T-cell (primary cell): ENCODE measurements around the gene PSEN1. TPM values are rescaled to one million over a fixed set of nuclear protein-coding genes. Genes with fewer than 3 reads are reported as not detected.
A peak's percentile ranks its signal among the peaks of the same experiment; 100 is the strongest.

Source experiments
- ATAC-seq, 4 experiments: fragments of 200-7000 bp in 3 of 4; fragments of 150-1000 bp in 1 of 4; cut with Tn5 transposase; replicated peaks in 1 of 4; 1 replicate in 3 of 4; 2 replicates in 1 of 4; pipeline ENCODE4 v1.10.0; 2021; ENCODE audit warnings: moderate library complexity in 3 of 4, mild to moderate bottlenecking in 2 of 4, moderate number of reproducible peaks in 1 of 4
- CTCF ChIA-PET, 2 donors: fragments of 300-600 bp; sonication (Branson Sonifier 250); formaldehyde crosslinking; loops; one replicate each; lab custom pipeline; 2022; ENCODE audit warnings: antibody characterized with exemption in 2 of 2; lab: Charles Lee
- POLR2A ChIA-PET, 2 donors: fragments of 300-600 bp; sonication (Branson Sonifier 250); formaldehyde crosslinking; loops; one replicate each; lab custom pipeline; 2022; ENCODE audit warnings: antibody characterized with exemption in 2 of 2; lab: Charles Lee
- DNase-seq, 35 experiments: peaks; one replicate each; pipeline versions ENCODE4 v3.0.0 to v3.0.0-alpha.2; 2013 to 2023
- H3K27ac ChIP-seq: one replicate; pipeline ENCODE4 v1.5.1; 2013; ENCODE audit warnings: low read length
- H3K27me3 ChIP-seq, 2 experiments: replicated peaks in 1 of 2; 1 replicate in 1 of 2; 2 replicates in 1 of 2; pipeline versions ENCODE4 v1.6.1 to v1.7.0; 2013; ENCODE audit warnings: low read length in 1 of 2, mixed read lengths in 1 of 2; ENCODE audit not compliant: control insufficient read depth in 2 of 2, insufficient read depth in 2 of 2; ENCODE audit errors: extremely low read depth in 1 of 2
- H3K36me3 ChIP-seq, 2 donors: 1 replicate in 1 of 2; 2 replicates in 1 of 2; pipeline versions ENCODE4 v1.6.1 to v1.7.0; 2013; ENCODE audit warnings: low read length in 1 of 2; ENCODE audit not compliant: control insufficient read depth in 2 of 2, insufficient read depth in 1 of 2; ENCODE audit errors: extremely low read depth in 1 of 2
- H3K4me1 ChIP-seq, 2 experiments: 1 replicate in 1 of 2; 2 replicates in 1 of 2; pipeline versions ENCODE4 v1.6.1 to v1.7.0; 2013; ENCODE audit warnings: low read length in 2 of 2, mixed read lengths in 1 of 2; ENCODE audit not compliant: insufficient read depth in 2 of 2, control insufficient read depth in 1 of 2; ENCODE audit errors: extremely low read depth in 1 of 2
- H3K4me3 ChIP-seq, 2 donors: 1 replicate in 1 of 2; 2 replicates in 1 of 2; pipeline versions ENCODE4 v1.5.1 to v1.7.0; 2013; ENCODE audit warnings: mild to moderate bottlenecking in 2 of 2, low read length in 1 of 2, moderate library complexity in 1 of 2; ENCODE audit not compliant: control insufficient read depth in 1 of 2; ENCODE audit errors: extremely low read depth in 1 of 2
- H3K9me3 ChIP-seq: 2 replicates; pipeline ENCODE4 v1.7.0; 2013
- H3K27ac Mint-ChIP-seq, 2 donors: one replicate each; pipeline ENCODE4 v1.8.0; 2020 to 2021; ENCODE audit warnings: mild to moderate bottlenecking in 2 of 2, mixed read lengths in 2 of 2
- H3K27me3 Mint-ChIP-seq, 2 donors: one replicate each; pipeline ENCODE4 v1.8.0; 2021 to 2022; ENCODE audit warnings: mixed read lengths in 2 of 2
- H3K36me3 Mint-ChIP-seq: one replicate; pipeline ENCODE4 v1.8.0; 2021; ENCODE audit warnings: mixed read lengths
- H3K4me1 Mint-ChIP-seq, 3 donors: one replicate each; pipeline ENCODE4 v1.8.0; 2020 to 2022; ENCODE audit warnings: mixed read lengths in 3 of 3, mild to moderate bottlenecking in 1 of 3
- H3K4me3 Mint-ChIP-seq, 3 donors: one replicate each; pipeline ENCODE4 v1.8.0; 2020 to 2022; ENCODE audit warnings: mild to moderate bottlenecking in 3 of 3, mixed read lengths in 3 of 3, moderate library complexity in 3 of 3
- H3K9me3 Mint-ChIP-seq, 3 donors: one replicate each; pipeline ENCODE4 v1.8.0; 2020 to 2022; ENCODE audit warnings: mixed read lengths in 3 of 3
- WGBS: methylation state at CpG from one replicate; pipeline ENCODE4 v1.1.5; 2013; ENCODE audit warnings: missing lambda C conversion rate; ENCODE audit not compliant: insufficient coverage; 5-methylcytosine and 5-hydroxymethylcytosine counted together
- total RNA-seq, 35 experiments: library from RNA in 6 of 35; stranded (reverse) in 6 of 35; fragments of 120-200 nt in 1 of 35; gene quantifications; one replicate each; pipeline versions ENCODE4 v1.2.1 to v1.2.4 and lab custom pipeline; 2013 to 2026

The PSEN1 gene
- total RNA-seq, 5 donors from 2014 or later (not counting 1 experiment from before 2014, with no cell fraction given): 31.7 to 49.2 (median 37.9) TPM

DNA sequence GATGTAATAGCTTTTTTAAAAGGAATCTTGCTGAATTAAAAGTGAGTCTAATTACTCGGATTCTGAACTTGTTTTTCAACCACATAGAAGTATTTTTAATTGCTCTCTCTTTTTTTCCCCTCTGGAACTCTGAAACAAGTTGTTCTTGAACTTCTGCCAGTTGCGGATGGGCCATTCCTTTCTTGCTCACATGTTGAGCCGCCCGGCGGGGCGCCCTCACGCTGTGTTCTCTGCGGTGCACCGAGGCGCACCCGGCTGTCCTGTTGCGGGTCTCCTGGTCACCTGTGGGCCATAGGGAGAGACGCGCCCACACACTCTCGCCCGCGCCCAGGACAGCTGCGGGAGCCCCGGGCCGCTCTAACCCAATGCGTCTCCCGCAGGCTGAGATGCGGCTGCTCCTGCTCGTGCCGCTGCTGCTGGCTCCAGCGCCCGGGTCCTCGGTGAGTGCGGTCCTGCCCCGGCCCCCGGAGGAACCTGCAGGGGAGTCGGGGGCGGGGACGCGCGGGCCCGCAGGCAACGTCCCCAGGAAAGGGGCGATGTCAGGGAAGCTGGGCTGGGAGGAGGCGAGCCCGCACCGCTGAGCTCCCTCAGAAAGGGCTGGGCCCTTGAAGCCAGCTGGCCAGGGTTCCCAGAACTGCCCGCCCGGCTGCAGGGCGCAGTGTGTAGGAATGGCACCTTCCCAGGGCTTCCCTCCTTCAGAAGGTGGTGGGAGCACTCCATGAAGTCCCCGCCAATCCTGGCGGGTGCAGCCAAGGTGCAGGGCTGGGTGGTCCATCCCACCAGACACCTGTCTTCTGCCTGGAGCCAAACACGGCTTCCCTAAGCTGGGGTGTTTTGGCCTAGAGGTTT is 103.3 kb downstream of the PSEN1 start:
- POLR2A ChIA-PET: no interaction called here
- Histone ChIP-seq H3K9me3 (no peaks in the 10 kb centered on the region), H3K36me3 (no peaks in the 10 kb centered on the region), H3K27me3 (peaks cover 12 to 86% of the 10 kb centered on the region in 2 experiments), H3K4me1 (peaks cover 0 to 16% of the 10 kb centered on the region in 2 experiments), H3K27ac (no peak overlapping the region), H3K4me3 (no peak overlapping the region)
- CTCF ChIA-PET: no interaction called here
- Mint-ChIP-seq H3K9me3 (no peaks in the 10 kb centered on the region), H3K27ac (no peak overlapping the region), H3K36me3 (no peaks in the 10 kb centered on the region), H3K27me3 (peaks cover 58 to 78% of the 10 kb centered on the region in 2 donors), H3K4me3 (no peak overlapping the region), H3K4me1 (peaks cover 13 to 31% (median 20%) of the 10 kb centered on the region in 3 donors)
- no peak for ATAC-seq
- 18% methylated on average over 45 of the region's 48 CpGs for WGBS
- no peak for DNase-seq

DNA sequence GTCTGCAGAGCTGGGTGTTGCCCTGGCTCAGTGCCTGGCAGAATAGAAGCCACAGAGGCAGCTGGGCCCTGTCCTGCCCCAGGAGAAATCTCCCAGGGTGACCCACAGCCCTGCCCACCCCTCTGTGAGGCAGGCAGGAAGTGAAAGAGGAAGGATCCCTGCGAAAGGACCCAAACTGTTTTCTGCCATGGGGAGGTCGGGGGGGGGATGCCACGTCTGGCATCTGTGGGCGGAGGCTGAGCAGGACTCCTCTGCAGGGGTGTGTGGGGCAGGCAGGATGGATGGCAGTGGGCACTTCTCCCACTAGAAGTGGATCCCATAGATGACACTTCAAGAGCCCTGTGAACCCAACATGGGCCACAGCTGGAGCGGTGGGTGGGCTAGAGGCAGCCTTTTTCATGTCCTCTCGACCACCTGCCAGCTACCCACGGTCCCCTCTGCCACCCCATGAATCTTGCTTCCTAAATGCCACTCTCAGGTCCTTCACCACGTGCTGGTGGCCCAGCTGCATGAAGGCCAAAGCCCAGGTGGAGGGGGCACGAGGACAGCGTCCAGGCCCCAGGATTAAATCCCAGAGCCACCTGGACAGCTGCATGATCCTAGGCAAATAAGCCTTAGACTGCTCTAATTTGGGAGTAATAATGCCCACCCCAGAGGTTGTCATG is 104.6 kb downstream of the PSEN1 start:
- ChIA-PET CTCF (no interaction called here), POLR2A (no interaction called here)
- WGBS: 42% methylated on average over 10 of the region's 10 CpGs
- ATAC-seq (no peak), DNase-seq (peak in 1 of 35 experiments; percentile 13)
- Histone ChIP-seq H3K4me1 (peaks cover 0 to 24% of the 10 kb centered on the region in 2 experiments), H3K4me3 (no peak overlapping the region), H3K36me3 (no peaks in the 10 kb centered on the region), H3K27me3 (peaks cover 13 to 85% of the 10 kb centered on the region in 2 experiments), H3K9me3 (no peaks in the 10 kb centered on the region), H3K27ac (no peak overlapping the region)
- H3K4me3 Mint-ChIP-seq: no peak overlapping the region
- no peaks in the 10 kb centered on the region for H3K9me3 Mint-ChIP-seq
- no peak overlapping the region for H3K27ac Mint-ChIP-seq
- H3K4me1 Mint-ChIP-seq: peaks cover 15 to 34% (median 25%) of the 10 kb centered on the region in 3 donors
- peaks cover 50 to 71% of the 10 kb centered on the region in 2 donors for H3K27me3 Mint-ChIP-seq
- no peaks in the 10 kb centered on the region for H3K36me3 Mint-ChIP-seq

DNA sequence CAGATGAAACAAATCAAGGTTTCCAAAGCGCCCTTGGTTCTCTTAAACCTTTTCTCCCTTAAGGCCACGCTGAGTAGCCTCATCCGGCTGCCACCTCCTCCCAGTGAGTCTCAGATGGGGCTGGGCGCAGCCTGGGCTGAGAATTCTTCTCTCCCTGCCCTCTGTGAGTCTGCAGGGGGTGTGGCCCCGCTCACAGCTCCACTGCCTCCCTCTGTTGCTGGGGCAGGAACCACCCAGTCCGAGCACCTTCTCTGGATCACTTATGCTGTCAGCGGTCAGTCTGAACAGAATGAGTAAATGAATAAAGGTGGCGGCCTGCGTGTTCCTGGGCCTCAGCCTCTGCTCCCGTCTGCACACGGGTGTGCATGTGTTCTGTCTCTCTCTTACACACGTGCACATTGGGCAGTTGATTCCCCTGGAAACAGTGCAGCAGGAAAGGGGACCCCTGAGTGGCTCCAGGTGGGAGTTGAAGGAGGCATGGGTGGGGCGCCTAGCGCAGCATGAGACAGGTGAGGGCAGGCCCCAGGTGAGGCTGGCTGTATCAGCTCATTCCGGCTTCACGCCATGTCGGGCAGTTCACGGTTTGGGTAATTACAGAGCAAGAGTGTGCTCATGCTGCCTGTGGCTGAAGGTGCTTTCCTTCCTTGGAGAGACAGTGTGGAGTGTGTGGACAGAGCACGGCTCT is 105.3 kb downstream of the PSEN1 start:
- DNase-seq: no peak

DNA sequence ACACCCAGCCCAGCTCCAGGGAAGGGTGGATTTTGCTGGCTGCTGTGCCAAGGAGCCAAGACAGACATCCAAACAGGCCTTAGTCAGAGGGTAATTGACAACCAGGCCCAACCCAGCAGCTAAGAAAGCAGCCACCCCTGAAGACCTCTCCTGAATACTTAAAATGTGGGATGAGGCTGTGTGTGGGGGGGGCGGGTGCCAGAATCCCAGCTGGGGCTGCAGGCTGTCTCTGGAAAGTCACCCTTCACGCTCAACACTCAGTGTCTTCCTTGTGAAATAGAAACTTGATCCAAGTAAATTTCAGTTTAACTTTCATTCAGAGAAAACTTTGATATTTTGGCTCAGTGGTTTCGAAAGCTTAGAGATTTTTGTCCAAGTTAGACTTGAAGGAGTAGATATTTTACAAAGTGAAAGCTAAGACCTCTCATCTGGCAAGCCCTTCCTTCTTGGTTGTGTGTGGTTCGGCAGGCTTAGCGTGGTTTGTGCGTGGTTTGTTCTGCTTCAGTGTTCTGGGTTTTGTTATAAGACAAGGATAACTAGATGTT is 106.1 kb downstream of the PSEN1 start:
- H3K4me1 Mint-ChIP-seq: peaks cover 20 to 35% (median 30%) of the 10 kb centered on the region in 3 donors
- H3K27me3 Mint-ChIP-seq: peaks cover 38 to 64% of the 10 kb centered on the region in 2 donors
- ChIA-PET CTCF (interaction anchor here in 1 of 2 donors (0.6 kb wide), 1 partner anchor 118 kb away, joined by 3 read pairs; no protein-coding TSS in a partner anchor), POLR2A (interaction anchor here in 1 of 2 donors (0.7 kb wide), 1 partner anchor 24 kb away, joined by 3 read pairs; no protein-coding TSS in a partner anchor)
- WGBS: 0% methylated on average over 2 of the region's 6 CpGs
- H3K36me3 ChIP-seq: no peaks in the 10 kb centered on the region
- no peak overlapping the region for H3K4me3 ChIP-seq
- ATAC-seq (no peak), DNase-seq (no peak)
- H3K4me1 ChIP-seq: peaks cover 0 to 34% of the 10 kb centered on the region in 2 experiments
- no peak overlapping the region for H3K27ac Mint-ChIP-seq
- H3K27ac ChIP-seq: no peak overlapping the region
- peaks cover 13 to 83% of the 10 kb centered on the region in 2 experiments for H3K27me3 ChIP-seq
- H3K4me3 Mint-ChIP-seq: peak overlapping the region in 1 of 3 donors; percentile 6
- no peaks in the 10 kb centered on the region for H3K9me3 ChIP-seq
- H3K9me3 Mint-ChIP-seq: no peaks in the 10 kb centered on the region
- no peaks in the 10 kb centered on the region for H3K36me3 Mint-ChIP-seq

More for the DNA sequence above, 105.3 kb downstream of the PSEN1 start:
- ChIA-PET CTCF (no interaction called here), POLR2A (no interaction called here)
- Mint-ChIP-seq H3K4me3 (no peak overlapping the region), H3K27me3 (peaks cover 44 to 67% of the 10 kb centered on the region in 2 donors), H3K36me3 (no peaks in the 10 kb centered on the region), H3K4me1 (peaks cover 18 to 33% (median 30%) of the 10 kb centered on the region in 3 donors), H3K9me3 (no peaks in the 10 kb centered on the region), H3K27ac (peak overlapping the region in 1 of 2 donors; percentile 70)
- WGBS: 94% methylated on average over 14 of the region's 19 CpGs
- Histone ChIP-seq H3K27ac (no peak overlapping the region), H3K4me3 (no peak overlapping the region), H3K9me3 (no peaks in the 10 kb centered on the region), H3K27me3 (peaks cover 13 to 84% of the 10 kb centered on the region in 2 experiments), H3K4me1 (peaks cover 0 to 31% of the 10 kb centered on the region in 2 experiments), H3K36me3 (no peaks in the 10 kb centered on the region)
- no peak for ATAC-seq

DNA sequence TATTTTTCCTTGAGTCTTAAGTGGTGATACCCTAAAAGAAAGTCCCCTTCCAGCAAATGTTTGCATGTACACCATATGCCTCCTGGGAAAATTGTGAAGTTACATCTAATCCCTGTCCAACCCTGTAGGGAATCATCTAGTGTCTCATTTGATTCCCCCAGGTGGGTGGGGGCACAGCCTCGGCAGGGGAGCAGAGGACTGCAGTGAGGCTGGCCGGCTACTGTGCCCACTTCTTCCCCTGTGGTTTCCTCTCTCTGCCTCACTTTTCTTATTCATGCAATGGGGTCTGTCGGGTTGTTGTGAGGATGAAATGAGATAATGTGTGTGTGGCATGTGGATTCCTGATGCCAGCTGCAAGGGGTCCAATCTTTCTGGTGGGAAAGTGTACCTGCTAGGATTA is 107.0 kb downstream of the PSEN1 start:
- Histone ChIP-seq H3K36me3 (no peaks in the 10 kb centered on the region), H3K4me3 (no peak overlapping the region), H3K9me3 (no peaks in the 10 kb centered on the region), H3K27ac (no peak overlapping the region), H3K27me3 (peaks cover 11 to 84% of the 10 kb centered on the region in 2 experiments), H3K4me1 (peaks cover 0 to 34% of the 10 kb centered on the region in 2 experiments)
- POLR2A ChIA-PET: no interaction called here
- no CpG with 5 or more reads among the region's 3 CpGs for WGBS
- H3K9me3 Mint-ChIP-seq: no peaks in the 10 kb centered on the region
- DNase-seq: no peak
- no peak overlapping the region for H3K4me3 Mint-ChIP-seq
- H3K4me1 Mint-ChIP-seq: peaks cover 22 to 39% (median 34%) of the 10 kb centered on the region in 3 donors
- CTCF ChIA-PET: no interaction called here
- peaks cover 38 to 63% of the 10 kb centered on the region in 2 donors for H3K27me3 Mint-ChIP-seq
- H3K36me3 Mint-ChIP-seq: no peaks in the 10 kb centered on the region
- H3K27ac Mint-ChIP-seq: no peak overlapping the region
- ATAC-seq: no peak

DNA sequence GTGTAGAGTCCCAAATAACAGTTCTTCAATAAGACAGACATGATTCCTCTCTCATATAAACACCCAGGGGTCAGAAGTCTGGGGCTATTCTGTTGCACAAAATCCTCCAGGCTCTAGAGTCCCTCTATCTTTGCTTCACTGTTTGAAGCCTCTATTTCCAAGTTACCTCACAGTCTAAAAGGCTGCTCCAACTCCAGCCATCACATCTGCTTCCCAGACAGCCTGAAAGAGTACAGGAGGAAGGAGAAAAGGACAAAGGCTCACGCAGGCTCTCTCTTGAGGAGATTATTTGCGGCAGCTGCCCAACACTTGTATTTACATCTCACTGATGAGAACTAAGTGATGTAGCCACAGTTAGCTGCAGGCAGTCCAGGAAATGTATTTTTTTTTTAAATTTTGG is 107.4 kb downstream of the PSEN1 start:
- WGBS: no CpG with 5 or more reads among the region's 2 CpGs
- H3K27ac Mint-ChIP-seq: no peak overlapping the region
- ATAC-seq: no peak
- no peak for DNase-seq
- no peak overlapping the region for H3K4me3 Mint-ChIP-seq
- peaks cover 18 to 35% (median 34%) of the 10 kb centered on the region in 3 donors for H3K4me1 Mint-ChIP-seq
- no peaks in the 10 kb centered on the region for H3K9me3 ChIP-seq
- H3K27ac ChIP-seq: no peak overlapping the region
- no peaks in the 10 kb centered on the region for H3K36me3 Mint-ChIP-seq
- no peaks in the 10 kb centered on the region for H3K36me3 ChIP-seq
- ChIA-PET CTCF (no interaction called here), POLR2A (no interaction called here)
- H3K9me3 Mint-ChIP-seq: no peaks in the 10 kb centered on the region
- H3K4me1 ChIP-seq: peaks cover 0 to 32% of the 10 kb centered on the region in 2 experiments
- peaks cover 9 to 81% of the 10 kb centered on the region in 2 experiments for H3K27me3 ChIP-seq
- no peak overlapping the region for H3K4me3 ChIP-seq
- H3K27me3 Mint-ChIP-seq: peaks cover 37 to 59% of the 10 kb centered on the region in 2 donors
